H9 (cell line): ENCODE results near the gene TNS2. TPM values are rescaled to one million over a fixed set of nuclear protein-coding genes. Genes with fewer than 3 reads are reported as not detected.

ENCODE experiments used
- DNase-seq: peaks from one replicate; pipeline ENCODE4 v3.0.0-alpha.2; 2017
- H2AFZ ChIP-seq: one replicate; pipeline ENCODE4 v1.6.1; 2013; ENCODE audit warnings: mild to moderate bottlenecking, low read length, control low read depth, moderate library complexity
- H2AK5ac ChIP-seq: 2 replicates; pipeline ENCODE4 v1.6.1; 2013; ENCODE audit warnings: low read length, control low read depth, mixed read lengths; ENCODE audit not compliant: insufficient read length
- H2BK120ac ChIP-seq: one replicate; pipeline ENCODE4 v1.6.1; 2013; ENCODE audit warnings: low read depth, mild to moderate bottlenecking, low read length, control low read depth, inconsistent platforms; ENCODE audit not compliant: poor library complexity, severe bottlenecking
- H2BK12ac ChIP-seq: 2 replicates; pipeline ENCODE4 v1.6.1; 2013; ENCODE audit warnings: low read length, control low read depth, mixed read lengths, low read depth; ENCODE audit not compliant: insufficient read length
- H2BK15ac ChIP-seq: 2 replicates; pipeline ENCODE4 v1.6.1; 2013; ENCODE audit warnings: low read depth, low read length, control low read depth
- H2BK20ac ChIP-seq: one replicate; pipeline ENCODE4 v1.6.1; 2013; ENCODE audit warnings: low read depth, mild to moderate bottlenecking, low read length, control low read depth, inconsistent platforms; ENCODE audit not compliant: poor library complexity, severe bottlenecking
- H2BK5ac ChIP-seq: 2 replicates; pipeline ENCODE4 v1.6.1; 2013; ENCODE audit warnings: low read length, control low read depth, mixed read lengths; ENCODE audit not compliant: insufficient read length
- H3K14ac ChIP-seq: 2 replicates; pipeline ENCODE4 v1.6.1; 2013; ENCODE audit warnings: low read length, control low read depth; ENCODE audit not compliant: insufficient read depth
- H3K18ac ChIP-seq: 2 replicates; pipeline ENCODE4 v1.6.1; 2013; ENCODE audit warnings: low read depth, mild to moderate bottlenecking, mixed read lengths, low read length, control low read depth; ENCODE audit not compliant: insufficient read length
- H3K23ac ChIP-seq: 2 replicates; pipeline ENCODE4 v1.6.1; 2013; ENCODE audit warnings: low read length, control low read depth, mixed read lengths, low read depth; ENCODE audit not compliant: insufficient read length
- H3K23me2 ChIP-seq: 2 replicates; pipeline ENCODE4 v1.6.1; 2013; ENCODE audit warnings: low read depth, mild to moderate bottlenecking, mixed read lengths, low read length, control low read depth; ENCODE audit not compliant: insufficient read length, poor library complexity, severe bottlenecking
- H3K27ac ChIP-seq: 2 replicates; pipeline ENCODE4 v1.5.1; 2013; ENCODE audit warnings: low read length, control low read depth, mixed read lengths, low read depth; ENCODE audit not compliant: insufficient read length
- H3K27me3 ChIP-seq: 2 replicates; pipeline ENCODE4 v1.6.1; 2013; ENCODE audit warnings: low read length, control low read depth, inconsistent platforms; ENCODE audit not compliant: insufficient read depth
- H3K4ac ChIP-seq: 2 replicates; pipeline ENCODE4 v1.6.1; 2013; ENCODE audit warnings: low read depth, mild to moderate bottlenecking, control low read depth, inconsistent platforms, low read length, moderate library complexity
- H3K4me1 ChIP-seq: 2 replicates; pipeline ENCODE4 v1.6.1; 2013; ENCODE audit warnings: low read length, control low read depth, inconsistent platforms; ENCODE audit not compliant: insufficient read depth
- H3K4me2 ChIP-seq: 2 replicates; pipeline ENCODE4 v1.6.1; 2013; ENCODE audit warnings: low read length, control low read depth, mixed read lengths; ENCODE audit not compliant: insufficient read length, insufficient read depth
- H3K56ac ChIP-seq: 2 replicates; pipeline ENCODE4 v1.6.1; 2013; ENCODE audit warnings: low read depth, mild to moderate bottlenecking, mixed read lengths, low read length, control low read depth; ENCODE audit not compliant: insufficient read length
- H3K79me1 ChIP-seq: 2 replicates; pipeline ENCODE4 v1.6.1; 2013; ENCODE audit warnings: low read depth, mild to moderate bottlenecking, moderate library complexity, low read length, control low read depth, inconsistent platforms; ENCODE audit not compliant: insufficient read depth, poor library complexity, severe bottlenecking
- H3K79me2 ChIP-seq: 2 replicates; pipeline ENCODE4 v1.6.1; 2013; ENCODE audit warnings: low read length, control low read depth, inconsistent platforms; ENCODE audit not compliant: insufficient read depth
- H3K9ac ChIP-seq: 2 replicates; pipeline ENCODE4 v1.6.1; 2013; ENCODE audit warnings: low read length, control low read depth, mixed read lengths; ENCODE audit not compliant: insufficient read length; ENCODE audit errors: extremely low read depth
- H3K9me3 ChIP-seq: one replicate; pipeline ENCODE4 v1.6.1; 2013; ENCODE audit warnings: low read depth, low read length, inconsistent platforms; ENCODE audit not compliant: control insufficient read depth
- H3T11ph ChIP-seq: one replicate; pipeline ENCODE4 v1.6.1; 2013; ENCODE audit warnings: mild to moderate bottlenecking, low read length, control low read depth, inconsistent platforms
- H4K20me1 ChIP-seq: one replicate; pipeline ENCODE4 v1.6.1; 2013; ENCODE audit not compliant: control insufficient read depth, insufficient read length, insufficient read depth
- H4K5ac ChIP-seq: 2 replicates; pipeline ENCODE4 v1.6.1; 2013; ENCODE audit warnings: low read depth, mild to moderate bottlenecking, mixed read lengths, low read length, control low read depth; ENCODE audit not compliant: insufficient read length
- H4K8ac ChIP-seq: replicated peaks from 2 replicates; pipeline ENCODE4 v1.6.1; 2013; ENCODE audit warnings: low read length, control low read depth, mixed read lengths, low read depth; ENCODE audit not compliant: insufficient read length
- H4K91ac ChIP-seq: 2 replicates; pipeline ENCODE4 v1.6.1; 2013; ENCODE audit warnings: low read depth, mild to moderate bottlenecking, moderate library complexity, mixed read lengths, low read length, control low read depth; ENCODE audit not compliant: insufficient read length
- H3K27ac Mint-ChIP-seq, 3 experiments: 2 replicates in 2 of 3; 3 replicates in 1 of 3; pipeline ENCODE4 v1.8.0; 2020 to 2021; ENCODE audit warnings: mixed read lengths in 3 of 3, mild to moderate bottlenecking in 1 of 3, moderate library complexity in 1 of 3
- H3K27me3 Mint-ChIP-seq: 2 replicates; pipeline ENCODE4 v1.8.0; 2021; ENCODE audit warnings: low read depth, mild to moderate bottlenecking, moderate library complexity, mixed read lengths
- H3K36me3 Mint-ChIP-seq, 3 experiments: 2 replicates in 2 of 3; 3 replicates in 1 of 3; pipeline ENCODE4 v1.8.0; 2020 to 2021; ENCODE audit warnings: low read depth in 3 of 3, mixed read lengths in 3 of 3; ENCODE audit not compliant: insufficient read depth in 1 of 3
- H3K4me1 Mint-ChIP-seq, 2 experiments: 2 replicates each; pipeline ENCODE4 v1.8.0; 2020; ENCODE audit warnings: mixed read lengths in 2 of 2
- H3K4me3 Mint-ChIP-seq, 2 experiments: 2 replicates in 1 of 2; 3 replicates in 1 of 2; pipeline ENCODE4 v1.8.0; 2020 to 2021; ENCODE audit warnings: mild to moderate bottlenecking in 2 of 2, mixed read lengths in 2 of 2, moderate library complexity in 1 of 2
- H3K9me3 Mint-ChIP-seq, 2 experiments: 2 replicates in 1 of 2; 3 replicates in 1 of 2; pipeline ENCODE4 v1.8.0; 2020; ENCODE audit warnings: mild to moderate bottlenecking in 2 of 2, mixed read lengths in 2 of 2, moderate library complexity in 1 of 2
- CTCF ChIP-seq: fragments of 200-600 bp; sonication (generic); conservative IDR thresholded peaks from 3 replicates; pipeline ENCODE4 v1.8.0; 2021; ENCODE audit warnings: antibody characterized with exemption, mild to moderate bottlenecking
- WGBS: extraction: QIAGEN DNeasy Blood & Tissue Kit; methylation state at CpG from one replicate; pipeline ENCODE4 v1.1.7; 2013; ENCODE audit warnings: missing lambda C conversion rate, low lambda C conversion rate, mixed read lengths; ENCODE audit not compliant: insufficient read length; ENCODE audit errors: extremely low coverage; 5-methylcytosine and 5-hydroxymethylcytosine counted together
- total RNA-seq: library from RNA; stranded (reverse); gene quantifications from 2 replicates; pipeline ENCODE4 v1.2.1, GENCODE V29; 2021

The TNS2 gene
- total RNA-seq, 1 experiment from 2014 or later, result 4.5 TPM

- H3K23ac ChIP-seq, result no peak overlapping the region
- peak overlapping the region; percentile 74 for H3K4me2 ChIP-seq
- no peaks in the 10 kb centered on the region for H3K9me3 ChIP-seq
- Mint-ChIP-seq H3K4me3 (peak overlapping the region; percentile 86 to 92), H3K4me1 (peaks cover 73 to 81% of the 10 kb centered on the region in 2 experiments), H3K36me3 (peaks cover under 1 to 10% (median 2%) of the 10 kb centered on the region in 3 experiments; a peak in 5 of 7 replicates), H3K27ac (peak overlapping the region in 2 of 3 experiments; percentile 31 to 97; a peak in 6 of 7 replicates), H3K27me3 (peaks cover 37% of the 10 kb centered on the region), H3K9me3 (no peaks in the 10 kb centered on the region; a peak in 1 of 5 replicates)
- H3K79me2 ChIP-seq, result no peaks in the 10 kb centered on the region
- H3K23me2 ChIP-seq, result peaks cover 15% of the 10 kb centered on the region
- H4K5ac ChIP-seq, result no peak overlapping the region
- DNase-seq, result peak; percentile 72
- H3K27ac ChIP-seq, result no peak overlapping the region
- WGBS, result no CpG with 5 or more reads among the region's 44 CpGs
- H2BK20ac ChIP-seq, result no peak overlapping the region
- H3K9ac ChIP-seq, result peak overlapping the region; percentile 68
- H2BK5ac ChIP-seq, result no peak overlapping the region
- H3K4ac ChIP-seq, result no peak overlapping the region
- peaks cover 5% of the 10 kb centered on the region; the same call in 1 of the 2 replicates for H3K27me3 ChIP-seq
- H2AFZ ChIP-seq, result no peak overlapping the region
- H2AK5ac ChIP-seq, result no peak overlapping the region
- H2BK15ac ChIP-seq, result no peak overlapping the region
- no peak overlapping the region for H4K8ac ChIP-seq
- no peaks in the 10 kb centered on the region for H4K20me1 ChIP-seq
- H4K91ac ChIP-seq, result no peak overlapping the region
- H2BK120ac ChIP-seq, result no peak overlapping the region
- H3K4me1 ChIP-seq, result peaks cover 31% of the 10 kb centered on the region; the same call in 1 of the 2 replicates
- no peaks in the 10 kb centered on the region for H3K79me1 ChIP-seq
- H3K56ac ChIP-seq, result no peak overlapping the region
- TF ChIP-seq CTCF, result no peak
- peak overlapping the region; percentile 81 for H3K18ac ChIP-seq
- peak overlapping the region; percentile 80; the same call in 1 of the 2 replicates for H3K14ac ChIP-seq
- no peak overlapping the region for H2BK12ac ChIP-seq
- H3T11ph ChIP-seq, result no peak overlapping the region
Observed at GRCh38 chr12:53046655-53047220, 3.1 kb upstream of the TNS2 start.
